Activated naive CD4-positive, alpha-beta T cell treated with anti-CD3 and anti-CD28 coated beads, Interleukin-2, amount 10 ng/mL, durations not matched to agents 7 days and 5 days (primary cell): ENCODE results near the gene STARD5.
"Not testable (repeated sequence)": the region's sequence is repeated elsewhere in the genome, so short reads cannot be mapped to it uniquely, and the experiment has no call there.

Source experiments
- CTCF ChIA-PET: fragments of 350-600 bp; sonication (Branson Sonifier 250); formaldehyde crosslinking; loops from one replicate; lab custom pipeline; 2021; ENCODE audit warnings: antibody characterized with exemption; lab: Charles Lee
- DNase-seq: peaks from one replicate; pipeline ENCODE4 v3.0.0-alpha.2; 2020
- H3K27ac Mint-ChIP-seq: one replicate; pipeline ENCODE4 v1.8.0; 2021; ENCODE audit warnings: mild to moderate bottlenecking, moderate library complexity, mixed read lengths
- H3K27me3 Mint-ChIP-seq: one replicate; pipeline ENCODE4 v1.8.0; 2021; ENCODE audit warnings: mild to moderate bottlenecking, mixed read lengths
- H3K36me3 Mint-ChIP-seq: one replicate; pipeline ENCODE4 v1.8.0; 2021; ENCODE audit warnings: mixed read lengths
- H3K4me1 Mint-ChIP-seq: one replicate; pipeline ENCODE4 v1.8.0; 2021; ENCODE audit warnings: mixed read lengths
- H3K4me3 Mint-ChIP-seq: one replicate; pipeline ENCODE4 v1.8.0; 2021; ENCODE audit warnings: mild to moderate bottlenecking, moderate library complexity, mixed read lengths
- H3K9me3 Mint-ChIP-seq: one replicate; pipeline ENCODE4 v1.8.0; 2021; ENCODE audit warnings: mixed read lengths

The STARD5 gene

GRCh38 chr15:81323944-81324881 lies at the start of gene STARD5:
STARD5 (minus strand) TSS chr15:81324141; CDS start chr15:81324099, 42 bp downstream.
- Mint-ChIP-seq H3K27me3 (peaks cover 9% of the 10 kb centered on the region), H3K9me3 (no peaks in the 10 kb centered on the region), H3K4me3 (peak within 1 kb of the TSS; percentile 84), H3K27ac (peak within 1 kb of the TSS; percentile 66), H3K4me1 (peaks cover 26% of the 10 kb centered on the region), H3K36me3 (peaks cover 14% of the 10 kb centered on the region)
- DNase-seq: peak; percentile 99
- CTCF ChIA-PET: interaction anchor here (0.6 to 2.2 kb wide), 7 partner anchors 13 to 77 kb away, joined by 3 to 11 read pairs (median 4); no protein-coding TSS in a partner anchor

- Mint-ChIP-seq H3K4me1 (no peaks in the 10 kb centered on the region), H3K27me3 (peaks cover 9% of the 10 kb centered on the region), H3K27ac (no peak overlapping the region), H3K4me3 (no peak overlapping the region), H3K9me3 (no peaks in the 10 kb centered on the region), H3K36me3 (no peaks in the 10 kb centered on the region)
- no peak for DNase-seq
- CTCF ChIA-PET: interaction anchor here (0.9 kb wide), 1 partner anchor 264 kb away, joined by 3 read pairs; no protein-coding TSS in a partner anchor
Observed at GRCh38 chr15:81373176-81373575, 49.2 kb upstream of the STARD5 start.

- CTCF ChIA-PET: interaction anchor here (0.6 kb wide), 1 partner anchor 97 kb away, joined by 3 read pairs; no protein-coding TSS in a partner anchor
- H3K27me3 Mint-ChIP-seq: peaks cover 6% of the 10 kb centered on the region
- no peak for DNase-seq
- H3K4me3 Mint-ChIP-seq: no peak overlapping the region
- H3K27ac Mint-ChIP-seq: no peak overlapping the region
- no peaks in the 10 kb centered on the region for H3K9me3 Mint-ChIP-seq
- H3K36me3 Mint-ChIP-seq: no peaks in the 10 kb centered on the region
- no peaks in the 10 kb centered on the region for H3K4me1 Mint-ChIP-seq
Observed at GRCh38 chr15:81372575-81372974, 48.6 kb upstream of the STARD5 start.

- no peaks in the 10 kb centered on the region for H3K9me3 Mint-ChIP-seq
- CTCF ChIA-PET: no interaction called here
- no peaks in the 10 kb centered on the region for H3K36me3 Mint-ChIP-seq
- H3K27ac Mint-ChIP-seq: no peak overlapping the region
- no peaks in the 10 kb centered on the region for H3K4me1 Mint-ChIP-seq
- H3K4me3 Mint-ChIP-seq: no peak overlapping the region
- H3K27me3 Mint-ChIP-seq: peaks cover 5% of the 10 kb centered on the region
- no peak for DNase-seq
Observed at GRCh38 chr15:81363718-81364500, 40.0 kb upstream of the STARD5 start.

GRCh38 chr15:81363276-81363675 lies 39.3 kb upstream of the STARD5 start:
- no peak overlapping the region for H3K27ac Mint-ChIP-seq
- no peak for DNase-seq
- H3K36me3 Mint-ChIP-seq: no peaks in the 10 kb centered on the region
- H3K9me3 Mint-ChIP-seq: no peaks in the 10 kb centered on the region
- H3K27me3 Mint-ChIP-seq: peaks cover 5% of the 10 kb centered on the region
- H3K4me1 Mint-ChIP-seq: no peaks in the 10 kb centered on the region
- H3K4me3 Mint-ChIP-seq: no peak overlapping the region
- CTCF ChIA-PET: no interaction called here

GRCh38 chr15:81362790-81363189 lies 38.8 kb upstream of the STARD5 start:
- no peak overlapping the region for H3K27ac Mint-ChIP-seq
- no peaks in the 10 kb centered on the region for H3K9me3 Mint-ChIP-seq
- H3K27me3 Mint-ChIP-seq: peaks cover 5% of the 10 kb centered on the region
- CTCF ChIA-PET: interaction anchor here (1.2 kb wide), 1 partner anchor 97 kb away, joined by 4 read pairs; no protein-coding TSS in a partner anchor
- H3K36me3 Mint-ChIP-seq: no peaks in the 10 kb centered on the region
- H3K4me1 Mint-ChIP-seq: no peaks in the 10 kb centered on the region
- DNase-seq: no peak
- H3K4me3 Mint-ChIP-seq: no peak overlapping the region

- Mint-ChIP-seq H3K27me3 (peaks cover 5% of the 10 kb centered on the region), H3K4me3 (no peak overlapping the region), H3K9me3 (no peaks in the 10 kb centered on the region), H3K27ac (no peak overlapping the region), H3K4me1 (no peaks in the 10 kb centered on the region), H3K36me3 (no peaks in the 10 kb centered on the region)
- no peak for DNase-seq
- CTCF ChIA-PET: interaction anchor here (1.2 kb wide), 1 partner anchor 96 kb away, joined by 4 read pairs; no protein-coding TSS in a partner anchor
Observed at GRCh38 chr15:81361891-81362290, 38.0 kb upstream of the STARD5 start.

GRCh38 chr15:81360491-81360890 lies 36.5 kb upstream of the STARD5 start:
- H3K27ac Mint-ChIP-seq: no peak overlapping the region
- H3K27me3 Mint-ChIP-seq: peaks cover 13% of the 10 kb centered on the region
- no peaks in the 10 kb centered on the region for H3K36me3 Mint-ChIP-seq
- H3K4me3 Mint-ChIP-seq: no peak overlapping the region
- no peak for DNase-seq
- CTCF ChIA-PET: no interaction called here
- no peaks in the 10 kb centered on the region for H3K4me1 Mint-ChIP-seq
- H3K9me3 Mint-ChIP-seq: no peaks in the 10 kb centered on the region

GRCh38 chr15:81358248-81358647 lies 34.3 kb upstream of the STARD5 start:
- no peak overlapping the region for H3K27ac Mint-ChIP-seq
- H3K4me3 Mint-ChIP-seq: no peak overlapping the region
- no peaks in the 10 kb centered on the region for H3K4me1 Mint-ChIP-seq
- H3K9me3 Mint-ChIP-seq: no peaks in the 10 kb centered on the region
- peaks cover 13% of the 10 kb centered on the region for H3K27me3 Mint-ChIP-seq
- H3K36me3 Mint-ChIP-seq: no peaks in the 10 kb centered on the region
- CTCF ChIA-PET: no interaction called here
- no peak for DNase-seq

- no peak overlapping the region for H3K4me3 Mint-ChIP-seq
- H3K4me1 Mint-ChIP-seq: no peaks in the 10 kb centered on the region
- peaks cover 13% of the 10 kb centered on the region for H3K27me3 Mint-ChIP-seq
- no peaks in the 10 kb centered on the region for H3K9me3 Mint-ChIP-seq
- CTCF ChIA-PET: no interaction called here
- no peaks in the 10 kb centered on the region for H3K36me3 Mint-ChIP-seq
- no peak for DNase-seq
- H3K27ac Mint-ChIP-seq: no peak overlapping the region
Observed at GRCh38 chr15:81357180-81357686, 33.3 kb upstream of the STARD5 start.

GRCh38 chr15:81356252-81356651 lies 32.3 kb upstream of the STARD5 start:
- CTCF ChIA-PET: no interaction called here
- Mint-ChIP-seq H3K36me3 (no peaks in the 10 kb centered on the region), H3K9me3 (no peaks in the 10 kb centered on the region), H3K4me1 (no peaks in the 10 kb centered on the region), H3K27ac (no peak overlapping the region), H3K4me3 (no peak overlapping the region), H3K27me3 (peaks cover 18% of the 10 kb centered on the region)
- DNase-seq: no peak

GRCh38 chr15:81351651-81352050 lies 27.7 kb upstream of the STARD5 start:
- no peak overlapping the region for H3K4me3 Mint-ChIP-seq
- H3K27ac Mint-ChIP-seq: no peak overlapping the region
- peaks cover 11% of the 10 kb centered on the region for H3K27me3 Mint-ChIP-seq
- DNase-seq: no peak
- H3K36me3 Mint-ChIP-seq: no peaks in the 10 kb centered on the region
- CTCF ChIA-PET: no interaction called here
- H3K4me1 Mint-ChIP-seq: no peaks in the 10 kb centered on the region
- H3K9me3 Mint-ChIP-seq: no peaks in the 10 kb centered on the region

GRCh38 chr15:81349271-81349670 lies 25.3 kb upstream of the STARD5 start:
- H3K27me3 Mint-ChIP-seq: peaks cover 6% of the 10 kb centered on the region
- H3K9me3 Mint-ChIP-seq: no peaks in the 10 kb centered on the region
- no peak overlapping the region for H3K27ac Mint-ChIP-seq
- no peaks in the 10 kb centered on the region for H3K4me1 Mint-ChIP-seq
- H3K4me3 Mint-ChIP-seq: no peak overlapping the region
- H3K36me3 Mint-ChIP-seq: no peaks in the 10 kb centered on the region
- CTCF ChIA-PET: no interaction called here
- no peak for DNase-seq

GRCh38 chr15:81348691-81349090 lies 24.8 kb upstream of the STARD5 start:
- not testable (repeated sequence) for H3K9me3 Mint-ChIP-seq, H3K4me3 Mint-ChIP-seq, H3K27ac Mint-ChIP-seq, H3K36me3 Mint-ChIP-seq, H3K27me3 Mint-ChIP-seq, DNase-seq, H3K4me1 Mint-ChIP-seq
- CTCF ChIA-PET: interaction anchor here (0.5 kb wide), 1 partner anchor 47 kb away, joined by 3 read pairs; no protein-coding TSS in a partner anchor
